ENCODE results near the gene AEBP1. TPM values are rescaled to one million over a fixed set of nuclear protein-coding genes. Genes with fewer than 3 reads are reported as not detected.
A peak's percentile ranks its signal among the peaks of the same experiment; 100 is the strongest.

The AEBP1 gene
- total and polyA plus RNA-seq, 2 experiments from 2014 or later = 15.1 to 42.0 TPM

- TF ChIP-seq REST (IDR thresholded peaks at IDR 0.05; ENCODE audit: unreplicated experiment) = no peak
Observed at GRCh38 chr7:44071726-44072363, 32.3 kb upstream of the AEBP1 start (continued).

- peak; percentile 90 for DNase-seq (ENCODE audit: low spot score)
- H3K36me3 Mint-ChIP-seq (ENCODE audit: low read depth) = peaks cover 18% of the 10 kb centered on the region
- H3K9me3 Mint-ChIP-seq = no peaks in the 10 kb centered on the region
- no peak overlapping the region; the same call in 1 of the 2 replicates for H3K27ac Mint-ChIP-seq
- Histone ChIP-seq H3K4me3 (no peak overlapping the region), H3K9me2 (ENCODE audit: insufficient read depth) (no peaks in the 10 kb centered on the region), H3K79me2 (replicated peaks; ENCODE audit: insufficient read depth) (no peaks in the 10 kb centered on the region), H3K4me2 (no peak overlapping the region), H3K36me3 (ENCODE audit: insufficient read depth) (no peaks in the 10 kb centered on the region), H3F3A (replicated peaks; ENCODE audit: low read depth) (no peaks in the 10 kb centered on the region; the same call in 1 of the 2 replicates), H3K4me1 (ENCODE audit: insufficient read depth) (no peaks in the 10 kb centered on the region), H3K27ac (ENCODE audit: low read depth) (no peak overlapping the region), H4K20me1 (replicated peaks; ENCODE audit: insufficient read depth) (no peaks in the 10 kb centered on the region; the same call in 1 of the 2 replicates), H2AFZ (no peak overlapping the region), H3K27me3 (ENCODE audit: insufficient read depth) (peaks cover 23% of the 10 kb centered on the region)
- peaks cover 16% of the 10 kb centered on the region for H3K27me3 Mint-ChIP-seq (ENCODE audit: insufficient read depth, low read depth, poor library complexity)
- ATAC-seq = peak; percentile 96
- no peak overlapping the region; the same call in 2 of the 3 replicates for H3K4me3 Mint-ChIP-seq
- H3K4me1 Mint-ChIP-seq = no peaks in the 10 kb centered on the region; the same call in 2 of the 3 replicates
- TF ChIP-seq CTCF (conservative IDR thresholded peaks at IDR 0.05; ENCODE audit: low read depth in 2 of 2) = peak; percentile 71 to 87
- no peak for TF ChIP-seq CREB1 (CRISPR knock-in tag; IDR thresholded peaks at IDR 0.05; ENCODE audit: low read depth)
Observed at GRCh38 chr7:44072364-44073231, 31.5 kb upstream of the AEBP1 start.

GRCh38 chr7:44073664-44074348, 30.3 kb upstream of the AEBP1 start:
- H3K4me3 Mint-ChIP-seq = no peak overlapping the region
- no peaks in the 10 kb centered on the region for H3K9me3 Mint-ChIP-seq
- Histone ChIP-seq H3K27me3 (ENCODE audit: insufficient read depth) (peaks cover 11% of the 10 kb centered on the region), H3K79me2 (replicated peaks; ENCODE audit: insufficient read depth) (no peaks in the 10 kb centered on the region), H3K4me3 (no peak overlapping the region), H3K9me2 (ENCODE audit: insufficient read depth) (no peaks in the 10 kb centered on the region), H3K4me2 (no peak overlapping the region), H3K36me3 (ENCODE audit: insufficient read depth) (no peaks in the 10 kb centered on the region), H3K4me1 (ENCODE audit: insufficient read depth) (no peaks in the 10 kb centered on the region), H3F3A (replicated peaks; ENCODE audit: low read depth) (no peaks in the 10 kb centered on the region; the same call in 1 of the 2 replicates), H3K27ac (ENCODE audit: low read depth) (no peak overlapping the region), H2AFZ (no peak overlapping the region), H4K20me1 (replicated peaks; ENCODE audit: insufficient read depth) (no peaks in the 10 kb centered on the region; the same call in 1 of the 2 replicates)
- no peaks in the 10 kb centered on the region; the same call in 2 of the 3 replicates for H3K4me1 Mint-ChIP-seq
- DNase-seq (ENCODE audit: low spot score) = peak; percentile 52
- ATAC-seq = peak; percentile 24
- H3K27ac Mint-ChIP-seq = no peak overlapping the region
- H3K36me3 Mint-ChIP-seq (ENCODE audit: low read depth) = peaks cover 30% of the 10 kb centered on the region
- peaks cover 20% of the 10 kb centered on the region for H3K27me3 Mint-ChIP-seq (ENCODE audit: insufficient read depth, low read depth, poor library complexity)
- TF ChIP-seq REST (IDR thresholded peaks at IDR 0.05; ENCODE audit: unreplicated experiment) (no peak), JUNB (IDR thresholded peaks at IDR 0.05; ENCODE audit: unreplicated experiment) (no peak), ZNF114 (CRISPR knock-in tag; IDR thresholded peaks at IDR 0.05) (no peak)
